ENCODE results near the gene PARD3.

The PARD3 gene

GRCh38 chr10:34558093-34558583 is 257.0 kb downstream of the PARD3 start:
- no peak for DNase-seq

- no peak for DNase-seq
These were observed 257.9 kb downstream of the PARD3 start for GRCh38 chr10:34557173-34557572.

- no peak for DNase-seq
These were observed 259.4 kb downstream of the PARD3 start for GRCh38 chr10:34555653-34556052.

- no peak for DNase-seq
These were observed 261.3 kb downstream of the PARD3 start for GRCh38 chr10:34553747-34554146.

- DNase-seq, result no peak
These were observed 263.8 kb downstream of the PARD3 start for GRCh38 chr10:34551295-34551694.

- no peak for DNase-seq
These were observed 265.1 kb downstream of the PARD3 start for GRCh38 chr10:34549953-34550352.

- DNase-seq, result no peak
These were observed 266.1 kb downstream of the PARD3 start for GRCh38 chr10:34549001-34549400.

GRCh38 chr10:34548466-34548865 is 266.6 kb downstream of the PARD3 start:
- DNase-seq, result no peak

GRCh38 chr10:34547695-34548094 is 267.4 kb downstream of the PARD3 start:
- DNase-seq, result no peak

GRCh38 chr10:34547291-34547690 is 267.8 kb downstream of the PARD3 start:
- DNase-seq, result no peak

GRCh38 chr10:34544400-34544799 is 270.7 kb downstream of the PARD3 start:
- DNase-seq, result no peak

- no peak for DNase-seq
These were observed 271.4 kb downstream of the PARD3 start for GRCh38 chr10:34543716-34544115.

- DNase-seq, result no peak
These were observed 274.6 kb downstream of the PARD3 start for GRCh38 chr10:34540492-34540891.

GRCh38 chr10:34539533-34540315 is 275.4 kb downstream of the PARD3 start:
- DNase-seq, result no peak

- no peak for DNase-seq
These were observed 276.7 kb downstream of the PARD3 start for GRCh38 chr10:34538281-34538829.

GRCh38 chr10:34537629-34538231 is 277.4 kb downstream of the PARD3 start:
- no peak for DNase-seq

GRCh38 chr10:34535872-34536271 is 279.2 kb downstream of the PARD3 start:
- DNase-seq, result no peak

- DNase-seq, result no peak
These were observed 284.3 kb downstream of the PARD3 start for GRCh38 chr10:34530778-34531177.

GRCh38 chr10:34528320-34528719 is 286.8 kb downstream of the PARD3 start:
- no peak for DNase-seq

- no peak for DNase-seq
These were observed 288.1 kb downstream of the PARD3 start for GRCh38 chr10:34526758-34527730.

GRCh38 chr10:34526186-34526585 is 288.9 kb downstream of the PARD3 start:
- DNase-seq, result no peak

GRCh38 chr10:34524369-34525091 is 290.6 kb downstream of the PARD3 start:
- no peak for DNase-seq
